ENCODE results near the gene GRHL1.
"Not testable (repeated sequence)": the region's sequence is repeated elsewhere in the genome, so short reads cannot be mapped to it uniquely, and the experiment has no call there.

GRHL1 gene

GRCh38 chr2:10010861-10011605, 59.5 kb downstream of the GRHL1 start:
- not testable (repeated sequence) for DNase-seq

GRCh38 chr2:10011606-10012325, 60.3 kb downstream of the GRHL1 start:
- not testable (repeated sequence) for DNase-seq

- DNase-seq = not testable (repeated sequence)
Measured at GRCh38 chr2:10012366-10012962, 61.0 kb downstream of the GRHL1 start.

- DNase-seq = no peak
Measured at GRCh38 chr2:10012963-10013461, 61.5 kb downstream of the GRHL1 start.

GRCh38 chr2:10013651-10014417, 62.3 kb downstream of the GRHL1 start:
- DNase-seq = not testable (repeated sequence)

GRCh38 chr2:10014418-10015190, 63.1 kb downstream of the GRHL1 start:
- DNase-seq = no peak

- DNase-seq = not testable (repeated sequence)
Measured at GRCh38 chr2:10015376-10015989, 64.0 kb downstream of the GRHL1 start.

GRCh38 chr2:10016001-10016801, 64.7 kb downstream of the GRHL1 start:
- no peak for DNase-seq

GRCh38 chr2:10016802-10017258, 65.3 kb downstream of the GRHL1 start:
- no peak for DNase-seq

GRCh38 chr2:10017313-10017941, 65.9 kb downstream of the GRHL1 start:
- DNase-seq = no peak

- no peak for DNase-seq
Measured at GRCh38 chr2:10019174-10019573, 67.7 kb downstream of the GRHL1 start.

- DNase-seq = no peak
Measured at GRCh38 chr2:10019602-10020400, 68.3 kb downstream of the GRHL1 start.

GRCh38 chr2:10022041-10022421, 70.5 kb downstream of the GRHL1 start:
- no peak for DNase-seq

GRCh38 chr2:10022445-10022844, 71.0 kb downstream of the GRHL1 start:
- DNase-seq = no peak

- DNase-seq = no peak
Measured at GRCh38 chr2:10022966-10023662, 71.6 kb downstream of the GRHL1 start.

GRCh38 chr2:10026940-10027569, 75.6 kb downstream of the GRHL1 start:
- DNase-seq = no peak

- DNase-seq = no peak
Measured at GRCh38 chr2:10027660-10028330, 76.3 kb downstream of the GRHL1 start.

All from NCI-H774 (cell line).